SK-N-SH (cell line): ENCODE data around the gene PPP1R17. TPM values are rescaled to one million over a fixed set of nuclear protein-coding genes. Genes with fewer than 3 reads are reported as not detected.

Experiments used
- CTCF ChIA-PET: fragments of 300-600, 350-600 bp; formaldehyde crosslinking; extraction: SDS; loops from one replicate; lab custom pipeline; 2021; lab: Yijun Ruan, JAX
- POLR2A ChIA-PET: fragments of 350-600 bp; sonication (Branson Sonifier 250); formaldehyde crosslinking; extraction: SDS; loops from one replicate; lab custom pipeline; 2020; ENCODE audit warnings: antibody characterized with exemption, inconsistent platforms; lab: Yijun Ruan, JAX
- DNase-seq: peaks from one replicate; pipeline ENCODE4 v3.0.0; 2012
- H2AFZ ChIP-seq: fragments of 200-600 bp; sonication (generic); 2 replicates; pipeline ENCODE4 v1.8.1; 2016; ENCODE audit warnings: antibody characterized with exemption, mild to moderate bottlenecking, low read depth
- H3F3A ChIP-seq: fragments of 200-600 bp; sonication (generic); replicated peaks from 2 replicates; pipeline ENCODE3; 2016; ENCODE audit warnings: antibody characterized with exemption, mild to moderate bottlenecking; ENCODE audit not compliant: insufficient read depth
- H3K27ac ChIP-seq, 2 experiments: fragments of 200-500 bp in 1 of 2; fragments of 200-600 bp in 1 of 2; sonication (Bioruptor generic) in 1 of 2; sonication (generic), shearing (Covaris generic) in 1 of 2; 2 replicates each; pipeline versions ENCODE4 v1.5.1 to v1.6.1; 2014 to 2016; ENCODE audit warnings: low read depth in 2 of 2, inconsistent platforms in 1 of 2, low read length in 1 of 2, mild to moderate bottlenecking in 1 of 2, mixed read lengths in 1 of 2
- H3K27me3 ChIP-seq: fragments of 200-600 bp; sonication (generic), shearing (Covaris generic); 2 replicates; pipeline ENCODE4 v1.6.1; 2016; ENCODE audit warnings: mixed run types; ENCODE audit not compliant: insufficient read depth
- H3K36me3 ChIP-seq, 2 experiments: fragments of 200-500 bp in 1 of 2; fragments of 200-600 bp in 1 of 2; sonication (Bioruptor generic) in 1 of 2; sonication (generic) in 1 of 2; replicated peaks in 1 of 2; 2 replicates each; pipeline versions ENCODE3 to v1.5.1; 2014 to 2016; ENCODE audit warnings: low read length in 1 of 2, mild to moderate bottlenecking in 1 of 2; ENCODE audit not compliant: insufficient read depth in 2 of 2, control insufficient read depth in 1 of 2
- H3K4me1 ChIP-seq, 2 experiments: fragments of 200-500 bp in 1 of 2; fragments of 200-600 bp in 1 of 2; sonication (Bioruptor generic) in 1 of 2; sonication (generic), shearing (Covaris generic) in 1 of 2; 2 replicates each; pipeline versions ENCODE4 v1.5.1 to v1.6.1; 2014 to 2016; ENCODE audit warnings: low read depth in 1 of 2, low read length in 1 of 2, mixed run types in 1 of 2; ENCODE audit not compliant: insufficient read depth in 2 of 2, control insufficient read depth in 1 of 2
- H3K4me2 ChIP-seq: fragments of 200-600 bp; sonication (generic), shearing (Covaris generic); 2 replicates; pipeline ENCODE4 v1.6.1; 2017; ENCODE audit warnings: mixed run types
- H3K4me3 ChIP-seq, 2 experiments: fragments of 200-500 bp in 1 of 2; fragments of 200-600 bp in 1 of 2; sonication (Bioruptor generic) in 1 of 2; sonication (generic), shearing (Covaris generic) in 1 of 2; 2 replicates each; pipeline versions ENCODE4 v1.5.1 to v1.8.1; 2014 to 2016; ENCODE audit warnings: low read depth in 2 of 2, inconsistent platforms in 1 of 2, low read length in 1 of 2, mild to moderate bottlenecking in 1 of 2, mixed read lengths in 1 of 2, moderate library complexity in 1 of 2
- H3K79me2 ChIP-seq: fragments of 200-600 bp; sonication (generic); 2 replicates; pipeline ENCODE4 v1.8.1; 2017; ENCODE audit warnings: mild to moderate bottlenecking; ENCODE audit not compliant: insufficient read depth
- H3K9ac ChIP-seq: fragments of 200-600 bp; sonication (generic); 2 replicates; pipeline ENCODE4 v1.6.1; 2017; ENCODE audit warnings: mixed run types
- H3K9me2 ChIP-seq: fragments of 200-600 bp; sonication (generic); 2 replicates; pipeline ENCODE4 v1.6.1; 2017; ENCODE audit warnings: mixed run types
- H3K9me3 ChIP-seq: fragments of 200-600 bp; sonication (generic); 2 replicates; pipeline ENCODE4 v1.6.1; 2017; ENCODE audit warnings: mixed run types, mild to moderate bottlenecking, moderate library complexity
- H4K20me1 ChIP-seq: fragments of 200-600 bp; sonication (generic); 2 replicates; pipeline ENCODE4 v1.6.1; 2017; ENCODE audit warnings: mild to moderate bottlenecking, mixed run types; ENCODE audit not compliant: insufficient read depth
- CHD2 ChIP-seq: fragments of 150-350 bp; IDR thresholded peaks from 2 replicates; pipeline ENCODE4 v1.6.1; 2018; ENCODE audit warnings: low read length; ENCODE audit not compliant: partially characterized antibody
- CTCF ChIP-seq: fragments of 200-600 bp; sonication (generic); IDR thresholded peaks from 2 replicates; pipeline ENCODE4 v1.6.1; 2017; ENCODE audit warnings: antibody characterized with exemption, mild to moderate bottlenecking, moderate library complexity
- FOSL2 ChIP-seq: IDR thresholded peaks from 2 replicates; pipeline ENCODE4 v1.4.0; 2012; ENCODE audit warnings: low read depth, mild to moderate bottlenecking, moderate library complexity, borderline replicate concordance
- FOXJ3 ChIP-seq: sonication (generic); formaldehyde crosslinking; IDR thresholded peaks from 2 replicates; pipeline ENCODE4 v1.5.1; 2020; ENCODE audit warnings: mild to moderate bottlenecking, missing genetic modification reagents
- FOXM1 ChIP-seq: IDR thresholded peaks from 2 replicates; pipeline ENCODE4 v1.4.0; 2012; ENCODE audit warnings: low read depth, mild to moderate bottlenecking
- GABPA ChIP-seq: IDR thresholded peaks from 2 replicates; pipeline ENCODE4 v1.4.0; 2012; ENCODE audit warnings: low read depth, mild to moderate bottlenecking
- GATA2 ChIP-seq: sonication (generic); formaldehyde crosslinking; IDR thresholded peaks from 2 replicates; pipeline ENCODE4 v1.5.0; 2020; ENCODE audit warnings: mild to moderate bottlenecking, missing genetic modification reagents
- JUND ChIP-seq: IDR thresholded peaks from 2 replicates; pipeline ENCODE4 v1.4.0; 2012
- MEF2A ChIP-seq: IDR thresholded peaks from 2 replicates; pipeline ENCODE4 v1.4.0; 2012; ENCODE audit warnings: low read depth, borderline replicate concordance
- MXI1 ChIP-seq: IDR thresholded peaks from 2 replicates; pipeline ENCODE4 v1.6.1; 2012; ENCODE audit warnings: mild to moderate bottlenecking, low read depth, low read length, improper control_type of control experiment
- NFIC ChIP-seq: IDR thresholded peaks from 2 replicates; pipeline ENCODE4 v1.4.0; 2012; ENCODE audit warnings: borderline replicate concordance
- PBX3 ChIP-seq: IDR thresholded peaks from 2 replicates; pipeline ENCODE4; 2012
- RAD21 ChIP-seq: IDR thresholded peaks from 2 replicates; pipeline ENCODE4 v1.6.1; 2012; ENCODE audit warnings: mild to moderate bottlenecking, low read length
- RCOR1 ChIP-seq: fragments of 150-350 bp; IDR thresholded peaks from 2 replicates; pipeline ENCODE4 v1.6.1; 2017; ENCODE audit warnings: antibody characterized with exemption, low read length
- RFX5 ChIP-seq: IDR thresholded peaks from 2 replicates; pipeline ENCODE4 v1.6.1; 2012; ENCODE audit warnings: mild to moderate bottlenecking, improper control_type of control experiment, low read length
- RXRA ChIP-seq: IDR thresholded peaks from 2 replicates; pipeline ENCODE4 v1.4.0; 2012; ENCODE audit warnings: low read depth, mild to moderate bottlenecking, borderline replicate concordance
- TEAD4 ChIP-seq: IDR thresholded peaks from 2 replicates; pipeline ENCODE4 v1.4.0; 2012; ENCODE audit warnings: mild to moderate bottlenecking, borderline replicate concordance; ENCODE audit not compliant: insufficient read depth
- YY1 ChIP-seq: IDR thresholded peaks from 2 replicates; pipeline ENCODE4 v1.4.0; 2012; ENCODE audit warnings: low read depth, mild to moderate bottlenecking
- WGBS: methylation state at CpG from one replicate; pipeline ENCODE4 v1.1.6; 2017; ENCODE audit warnings: low lambda C conversion rate; 5-methylcytosine and 5-hydroxymethylcytosine counted together
- polyA plus RNA-seq, 3 experiments: library from polyadenylated mRNA; depleted of rRNA; stranded (reverse); fragments of >200 nt; gene quantifications; 2 replicates each; pipeline ENCODE4 v1.2.3, GENCODE V29; 2012
- TF ChIP-seq, protein P1 (sequence below): IDR thresholded peaks from 2 replicates; pipeline ENCODE4 v1.4.0; 2012; ENCODE audit warnings: low read depth
- TF ChIP-seq, protein P2 (sequence below): IDR thresholded peaks from 2 replicates; pipeline ENCODE4 v1.4.0; 2012; ENCODE audit warnings: low read depth, borderline replicate concordance

The PPP1R17 gene
- polyA plus RNA-seq, 1 of the 3 experiments (the other 2 are of a cell fraction) = not detected

DNA sequence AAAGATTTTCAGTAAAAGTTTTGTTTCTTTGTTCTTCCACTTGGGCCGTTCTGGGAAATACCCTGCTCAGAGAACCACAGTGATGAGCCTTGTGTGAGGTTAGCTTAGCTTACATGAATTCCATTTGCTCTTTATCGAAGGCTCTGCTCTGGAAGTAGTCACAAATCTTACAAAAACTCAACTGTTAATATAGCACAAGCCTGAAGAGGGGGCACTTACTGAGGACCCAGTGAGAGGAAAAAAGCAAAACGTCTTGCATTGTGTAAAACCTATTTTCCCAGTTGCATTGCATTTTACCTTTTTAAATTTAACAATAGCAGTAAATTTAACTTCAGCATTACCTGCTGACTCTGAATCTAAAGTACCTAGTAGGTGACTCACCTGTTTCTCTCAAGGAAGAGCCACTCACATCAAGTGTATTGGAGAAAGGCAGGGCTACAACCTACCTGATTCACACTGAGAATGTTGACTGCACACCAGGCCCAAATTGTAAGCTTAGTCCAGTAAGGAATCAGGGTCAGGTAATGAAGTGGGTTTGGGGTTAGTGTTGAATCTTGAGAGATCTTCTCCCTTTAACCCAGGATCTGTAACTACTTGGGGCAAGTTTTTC lies 42.3 kb downstream of the PPP1R17 start:
- Histone ChIP-seq H3K9ac (no peak overlapping the region), H3F3A (no peaks in the 10 kb centered on the region)
- POLR2A ChIA-PET = no interaction called here
- TF ChIP-seq RXRA (no peak), MXI1 (no peak), CTCF (peak; percentile 29), FOXM1 (no peak)
- TF ChIP-seq, protein P1, sequence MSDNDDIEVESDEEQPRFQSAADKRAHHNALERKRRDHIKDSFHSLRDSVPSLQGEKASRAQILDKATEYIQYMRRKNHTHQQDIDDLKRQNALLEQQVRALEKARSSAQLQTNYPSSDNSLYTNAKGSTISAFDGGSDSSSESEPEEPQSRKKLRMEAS = no peak
- TF ChIP-seq, all 33 proteins: peak for 1
- CTCF ChIA-PET = interaction anchor here (0.8 to 1.3 kb wide), 2 partner anchors 12 to 595 kb away, joined by 3 to 4 read pairs; no protein-coding TSS in a partner anchor
- WGBS = 2% methylated on average over 3 of the region's 3 CpGs
- no peak overlapping the region for H3K4me3 ChIP-seq
- H3K36me3 ChIP-seq = no peaks in the 10 kb centered on the region
- no peak overlapping the region for H3K27ac ChIP-seq
- no peak for DNase-seq
- H4K20me1 ChIP-seq = no peaks in the 10 kb centered on the region
- no peaks in the 10 kb centered on the region for H3K79me2 ChIP-seq
- H3K4me2 ChIP-seq = no peak overlapping the region
- no peaks in the 10 kb centered on the region for H3K4me1 ChIP-seq
- H3K9me3 ChIP-seq = no peaks in the 10 kb centered on the region
- no peak overlapping the region for H2AFZ ChIP-seq
- H3K9me2 ChIP-seq = no peaks in the 10 kb centered on the region
- peaks cover 43% of the 10 kb centered on the region; the same call in 1 of the 2 replicates for H3K27me3 ChIP-seq

DNA sequence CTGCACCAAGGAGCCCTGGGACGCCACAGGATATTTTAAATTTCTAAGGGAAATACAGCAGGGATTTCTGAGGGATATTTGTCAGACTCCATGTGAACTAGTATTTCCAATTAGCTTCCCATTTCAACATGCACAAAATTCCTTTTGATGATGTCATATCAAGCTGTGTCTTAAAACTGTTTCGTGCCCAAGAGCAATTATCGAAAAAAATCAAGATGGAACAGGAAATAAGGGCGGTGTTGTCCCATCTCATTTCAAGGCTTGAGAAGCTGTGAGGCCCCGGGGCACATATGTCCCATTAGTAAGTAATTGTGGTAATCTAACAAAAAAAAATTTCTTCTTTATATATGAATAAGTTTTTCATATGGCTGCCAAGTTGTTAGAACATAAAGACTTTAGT lies 47.4 kb downstream of the PPP1R17 start:
- CTCF ChIA-PET = interaction anchor here (0.6 to 5.8 kb wide), 7 partner anchors 13 to 601 kb away, joined by 3 to 42 read pairs (median 3); no protein-coding TSS in a partner anchor
- no peak overlapping the region for H3K27ac ChIP-seq
- no peak overlapping the region for H3K9ac ChIP-seq
- TF ChIP-seq NFIC = no peak
- no peak for TF ChIP-seq FOSL2
- no peak for TF ChIP-seq JUND
- TF ChIP-seq CTCF = no peak
- no peak for TF ChIP-seq CHD2
- TF ChIP-seq RFX5 = no peak
- TF ChIP-seq RAD21 = no peak
- no peak for TF ChIP-seq FOXJ3 (CRISPR knock-in tag)
- TF ChIP-seq MEF2A = no peak
- no peak for TF ChIP-seq TEAD4
- no peak for TF ChIP-seq YY1
- TF ChIP-seq RCOR1 = no peak
- TF ChIP-seq, protein P2, sequence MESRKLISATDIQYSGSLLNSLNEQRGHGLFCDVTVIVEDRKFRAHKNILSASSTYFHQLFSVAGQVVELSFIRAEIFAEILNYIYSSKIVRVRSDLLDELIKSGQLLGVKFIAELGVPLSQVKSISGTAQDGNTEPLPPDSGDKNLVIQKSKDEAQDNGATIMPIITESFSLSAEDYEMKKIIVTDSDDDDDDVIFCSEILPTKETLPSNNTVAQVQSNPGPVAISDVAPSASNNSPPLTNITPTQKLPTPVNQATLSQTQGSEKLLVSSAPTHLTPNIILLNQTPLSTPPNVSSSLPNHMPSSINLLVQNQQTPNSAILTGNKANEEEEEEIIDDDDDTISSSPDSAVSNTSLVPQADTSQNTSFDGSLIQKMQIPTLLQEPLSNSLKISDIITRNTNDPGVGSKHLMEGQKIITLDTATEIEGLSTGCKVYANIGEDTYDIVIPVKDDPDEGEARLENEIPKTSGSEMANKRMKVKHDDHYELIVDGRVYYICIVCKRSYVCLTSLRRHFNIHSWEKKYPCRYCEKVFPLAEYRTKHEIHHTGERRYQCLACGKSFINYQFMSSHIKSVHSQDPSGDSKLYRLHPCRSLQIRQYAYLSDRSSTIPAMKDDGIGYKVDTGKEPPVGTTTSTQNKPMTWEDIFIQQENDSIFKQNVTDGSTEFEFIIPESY = no peak
- no peak for TF ChIP-seq PBX3
- TF ChIP-seq GATA2 = no peak
- TF ChIP-seq, protein P1 = no peak
- no peak for TF ChIP-seq MXI1
- no peak for TF ChIP-seq GABPA

More for the DNA sequence above, 47.4 kb downstream of the PPP1R17 start:
- Histone ChIP-seq H4K20me1 (no peaks in the 10 kb centered on the region), H3K27me3 (peaks cover 56% of the 10 kb centered on the region; the same call in 1 of the 2 replicates), H3K9me3 (no peaks in the 10 kb centered on the region), H3K4me1 (no peaks in the 10 kb centered on the region), H3K4me2 (no peak overlapping the region), H3F3A (no peaks in the 10 kb centered on the region), H3K9me2 (no peaks in the 10 kb centered on the region), H3K79me2 (no peaks in the 10 kb centered on the region), H2AFZ (no peak overlapping the region), H3K36me3 (no peaks in the 10 kb centered on the region), H3K4me3 (no peak overlapping the region)
- DNase-seq = no peak
- POLR2A ChIA-PET = no interaction called here
- 8% methylated on average over 5 of the region's 5 CpGs for WGBS
